H1 (cell line): ENCODE results near the gene SPOCK1. TPM values are rescaled to one million over a fixed set of nuclear protein-coding genes. Genes with fewer than 3 reads are reported as not detected.

Experiments used
- KDM5A ChIP-seq: fragments of 200-600 bp; IDR thresholded peaks from 2 replicates; pipeline ENCODE4 v1.7.1; 2012; ENCODE audit warnings: mild to moderate bottlenecking, low read length, inconsistent platforms, mixed read lengths
- YY1 ChIP-seq: IDR thresholded peaks from 2 replicates; pipeline ENCODE4 v1.6.1; 2011; ENCODE audit warnings: low read depth, mild to moderate bottlenecking, low read length
- polyA plus RNA-seq, 7 experiments: library from polyadenylated mRNA; depleted of rRNA in 3 of 7; stranded (reverse) in 5 of 7; unstranded in 2 of 7; fragments of >200 nt in 5 of 7; fragments of 200-250 nt in 2 of 7; gene quantifications; 1 replicate in 5 of 7; 2 replicates in 1 of 7; 4 replicates in 1 of 7; pipeline versions ENCODE4 v1.2.1 to v1.2.3, GENCODE V29; 2011 to 2013; ENCODE audit warnings: missing spikeins in 2 of 7, mixed read lengths in 2 of 7
- total RNA-seq: library from RNA; stranded (reverse); fragmentation: NEBNext Ultra II Directional; extraction: Animal tissue kit (Norgen Biotek cat#: 25700); gene quantifications from 2 replicates; pipeline ENCODE4 v1.2.1, GENCODE V29; 2021

SPOCK1 gene
- total and polyA plus RNA-seq, 2 of the 8 experiments (the other 6 are each of a cell fraction or from before 2014, with no cell fraction given) = 6.9 to 18.1 TPM

GRCh38 chr5:137531266-137531665, 32.1 kb upstream of the SPOCK1 start (continued):
- TF ChIP-seq YY1 (no peak), KDM5A (no peak)
- TF ChIP-seq, all 59 proteins: peak for 0
